Testis (tissue), 3 donors: ENCODE data around the gene STEEP1. TPM values are rescaled to one million over a fixed set of nuclear protein-coding genes. Genes with fewer than 3 reads are reported as not detected.

ENCODE experiments used
- DNase-seq: peaks from one replicate; pipeline ENCODE4 v3.0.0-alpha.2; 2019
- H3K27ac ChIP-seq, 2 donors: fragments of 200-600 bp; sonication (generic); one replicate each; pipeline ENCODE4 v1.5.1; 2019
- H3K27me3 ChIP-seq: fragments of 200-600 bp; sonication (generic); one replicate; pipeline ENCODE4 v1.5.1; 2019
- H3K36me3 ChIP-seq: fragments of 200-600 bp; sonication (generic); one replicate; pipeline ENCODE4 v1.5.1; 2017; ENCODE audit warnings: low read depth; ENCODE audit errors: missing control alignments
- H3K4me1 ChIP-seq: fragments of 200-600 bp; sonication (generic); one replicate; pipeline ENCODE4 v1.5.1; 2019
- H3K4me3 ChIP-seq, 2 donors: fragments of 200-600 bp; sonication (generic); one replicate each; pipeline ENCODE4 v1.5.1; 2017 to 2019
- H3K9me3 ChIP-seq: fragments of 200-600 bp; sonication (generic); one replicate; pipeline ENCODE4 v1.5.1; 2017
- CTCF ChIP-seq, 3 experiments: fragments of 450-650 bp in 2 of 3; fragments of 200-600 bp in 1 of 3; sonication (generic) in 1 of 3; IDR thresholded peaks; one replicate each; pipeline ENCODE4 v1.5.1; 2016 to 2019; ENCODE audit warnings: antibody characterized with exemption in 3 of 3, mild to moderate bottlenecking in 2 of 3, moderate library complexity in 1 of 3
- POLR2A ChIP-seq: fragments of 450-650 bp; IDR thresholded peaks from one replicate; pipeline ENCODE4 v1.6.1; 2017; ENCODE audit warnings: antibody characterized with exemption, mild to moderate bottlenecking, moderate library complexity
- WGBS, 2 donors: methylation state at CpG; one replicate each; pipeline ENCODE4 v1.1.5; 2018; 5-methylcytosine and 5-hydroxymethylcytosine counted together
- intact Hi-C: fragments of 100-400 bp; cut with DNase I; formaldehyde crosslinking; loops from one replicate; pipeline ENCODE4 v1.15.1; 2023; ENCODE audit warnings: low total_unique reads
- polyA plus RNA-seq: library from polyadenylated mRNA; stranded (reverse); fragments of 350-450 nt; fragmentation: Illumina TruSeq; extraction: RNeasy Lipid Tissue Mini Kit (QIAGEN cat#74804); gene quantifications from one replicate; pipeline ENCODE4 v1.2.3, GENCODE V29; 2014; ENCODE audit warnings: low read depth, low replicate concordance; ENCODE audit not compliant: insufficient read depth
- total RNA-seq, 2 donors: library from RNA; depleted of rRNA; stranded (reverse); fragments of >200 nt; gene quantifications; one replicate each; pipeline ENCODE4 v1.2.3, GENCODE V29; 2016

The STEEP1 gene
- total and polyA plus RNA-seq, 3 donors from 2014 or later: 24.8 to 43.4 (median 41.9) TPM

DNA sequence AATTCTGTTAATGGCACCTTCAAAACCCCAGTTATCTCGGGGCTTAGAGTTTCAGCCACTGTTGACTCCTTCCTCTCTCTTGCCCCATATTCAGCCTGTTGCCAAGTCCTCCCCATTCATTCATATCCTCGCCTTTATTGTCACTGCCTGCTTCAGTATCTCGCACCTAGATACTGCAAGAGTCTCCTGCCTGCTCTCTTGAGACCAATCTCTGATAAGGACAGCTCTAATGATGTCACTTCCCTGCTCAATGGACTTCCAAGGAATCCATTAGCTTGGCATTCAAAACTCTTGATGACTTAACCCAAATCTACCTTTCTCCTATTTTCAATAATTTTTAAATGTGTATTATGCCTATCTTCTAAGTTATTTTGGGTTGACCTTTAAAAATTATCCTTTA is 8.0 kb upstream of the STEEP1 start:
- Histone ChIP-seq H3K27me3 (no peaks in the 10 kb centered on the region), H3K4me3 (peak overlapping the region in 1 of 2 donors; percentile 84), H3K27ac (peak overlapping the region in 1 of 2 donors; percentile 96), H3K36me3 (no peaks in the 10 kb centered on the region), H3K4me1 (peaks cover 4% of the 10 kb centered on the region), H3K9me3 (no peaks in the 10 kb centered on the region)
- intact Hi-C loops: no loop called here
- 31 to 44% methylated on average over 3 of the region's 3 CpGs for WGBS, 2 donors
- TF ChIP-seq POLR2A (no peak), CTCF (IDR thresholded peaks at IDR 0.05) (no peak)
- DNase-seq: no peak

- H3K27ac ChIP-seq: no peak overlapping the region
- no peaks in the 10 kb centered on the region for H3K9me3 ChIP-seq
- H3K4me1 ChIP-seq: peaks cover 4% of the 10 kb centered on the region
- no peaks in the 10 kb centered on the region for H3K36me3 ChIP-seq
- 67 to 85% methylated on average over 2 to 6 of the region's 6 CpGs for WGBS, 2 donors
- intact Hi-C loops: no loop called here
- TF ChIP-seq POLR2A (no peak), CTCF (IDR thresholded peaks at IDR 0.05) (no peak)
- no peak for DNase-seq
- H3K4me3 ChIP-seq: no peak overlapping the region
- H3K27me3 ChIP-seq: no peaks in the 10 kb centered on the region
Observed at GRCh38 chrX:119570351-119570835, 5.2 kb upstream of the STEEP1 start.

- no peak for TF ChIP-seq POLR2A
- no peak for TF ChIP-seq CTCF (IDR thresholded peaks at IDR 0.05)
- Histone ChIP-seq H3K27ac (no peak overlapping the region), H3K27me3 (no peaks in the 10 kb centered on the region), H3K4me3 (no peak overlapping the region), H3K9me3 (no peaks in the 10 kb centered on the region), H3K36me3 (no peaks in the 10 kb centered on the region), H3K4me1 (no peaks in the 10 kb centered on the region)
- DNase-seq: no peak
- intact Hi-C loops: no loop called here
- 93 to 94% methylated on average over 3 of the region's 3 CpGs for WGBS, 2 donors
Observed at GRCh38 chrX:119552508-119552907, 12.7 kb downstream of the STEEP1 start.

GRCh38 chrX:119549327-119550016 is 15.7 kb downstream of the STEEP1 start:
- H3K27ac ChIP-seq: no peak overlapping the region
- H3K4me1 ChIP-seq: no peaks in the 10 kb centered on the region
- no peak for DNase-seq
- TF ChIP-seq CTCF (IDR thresholded peaks at IDR 0.05) (no peak), POLR2A (no peak)
- H3K9me3 ChIP-seq: no peaks in the 10 kb centered on the region
- no peaks in the 10 kb centered on the region for H3K36me3 ChIP-seq
- no peak overlapping the region for H3K4me3 ChIP-seq
- intact Hi-C loops: no loop called here
- no peaks in the 10 kb centered on the region for H3K27me3 ChIP-seq
- WGBS, 2 donors: 69% methylated on average over 7 of the region's 7 CpGs

DNA sequence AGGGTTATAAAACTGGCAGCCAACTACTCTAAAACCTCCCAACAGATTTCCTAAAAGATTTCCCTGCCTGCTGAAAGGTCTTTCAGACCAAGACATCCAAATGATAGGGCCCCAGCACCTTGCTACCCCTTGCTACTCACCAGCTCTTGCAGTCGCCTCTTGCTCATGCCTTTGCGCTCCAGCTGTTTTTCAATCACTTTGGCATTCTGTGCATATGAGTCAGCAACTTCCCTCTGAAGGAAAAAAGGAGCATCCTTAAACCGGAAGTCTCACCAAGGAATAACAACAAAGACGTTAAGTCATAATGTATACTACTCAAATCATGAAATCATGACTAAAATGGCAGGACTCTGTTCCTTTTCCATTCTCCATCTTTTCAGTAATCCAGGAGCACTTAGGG is 24.0 kb downstream of the STEEP1 start:
- Histone ChIP-seq H3K27me3 (no peaks in the 10 kb centered on the region), H3K36me3 (no peaks in the 10 kb centered on the region), H3K27ac (no peak overlapping the region), H3K9me3 (no peaks in the 10 kb centered on the region), H3K4me1 (no peaks in the 10 kb centered on the region), H3K4me3 (no peak overlapping the region)
- 80 to 88% methylated on average over 4 of the region's 4 CpGs for WGBS, 2 donors
- DNase-seq: no peak
- TF ChIP-seq POLR2A (no peak), CTCF (IDR thresholded peaks at IDR 0.05) (no peak)
- intact Hi-C loops: no loop called here
